ENCODE results near the gene XXYLT1.
A peak's percentile ranks its signal among the peaks of the same experiment; 100 is the strongest.

The XXYLT1 gene

GRCh38 chr3:195209847-195210265, 61.1 kb downstream of the XXYLT1 start:
- no peak overlapping the region for H3K4me3 ChIP-seq (ENCODE audit: low read depth, low read length)
- no peaks in the 10 kb centered on the region for H3K9me3 ChIP-seq (ENCODE audit: severe bottlenecking)
- DNase-seq = peak; percentile 55
- no peaks in the 10 kb centered on the region for H3K36me3 ChIP-seq
- H3K27ac ChIP-seq = peak overlapping the region; percentile 74
- H3K27me3 ChIP-seq (ENCODE audit: insufficient read depth, low read depth, severe bottlenecking) = no peaks in the 10 kb centered on the region
- TF ChIP-seq CTCF (IDR thresholded peaks at IDR 0.05; ENCODE audit: low read depth, low read length) = no peak

GRCh38 chr3:195209083-195209846, 61.7 kb downstream of the XXYLT1 start:
- no peak for TF ChIP-seq CTCF (IDR thresholded peaks at IDR 0.05; ENCODE audit: low read depth, low read length)
- H3K27ac ChIP-seq = peak overlapping the region; percentile 74

GRCh38 chr3:195208631-195209030, 62.3 kb downstream of the XXYLT1 start:
- no peak for TF ChIP-seq CTCF (IDR thresholded peaks at IDR 0.05; ENCODE audit: low read depth, low read length)
- Histone ChIP-seq H3K36me3 (no peaks in the 10 kb centered on the region), H3K27ac (no peak overlapping the region), H3K4me3 (ENCODE audit: low read depth, low read length) (no peak overlapping the region), H3K9me3 (ENCODE audit: severe bottlenecking) (no peaks in the 10 kb centered on the region), H3K27me3 (ENCODE audit: insufficient read depth, low read depth, severe bottlenecking) (no peaks in the 10 kb centered on the region)
- no peak for DNase-seq

More at GRCh38 chr3:195209083-195209846, 61.7 kb downstream of the XXYLT1 start:
- DNase-seq = no peak
- H3K4me3 ChIP-seq (ENCODE audit: low read depth, low read length) = no peak overlapping the region
- no peaks in the 10 kb centered on the region for H3K36me3 ChIP-seq
- no peaks in the 10 kb centered on the region for H3K9me3 ChIP-seq (ENCODE audit: severe bottlenecking)
- H3K27me3 ChIP-seq (ENCODE audit: insufficient read depth, low read depth, severe bottlenecking) = no peaks in the 10 kb centered on the region

- DNase-seq = no peak
- Histone ChIP-seq H3K9me3 (ENCODE audit: severe bottlenecking) (no peaks in the 10 kb centered on the region), H3K27me3 (ENCODE audit: insufficient read depth, low read depth, severe bottlenecking) (no peaks in the 10 kb centered on the region), H3K4me3 (ENCODE audit: low read depth, low read length) (no peak overlapping the region), H3K36me3 (no peaks in the 10 kb centered on the region), H3K27ac (no peak overlapping the region)
- TF ChIP-seq CTCF (IDR thresholded peaks at IDR 0.05; ENCODE audit: low read depth, low read length) = no peak
These were observed 62.8 kb downstream of the XXYLT1 start for GRCh38 chr3:195208183-195208582.

- Histone ChIP-seq H3K27ac (no peak overlapping the region), H3K36me3 (no peaks in the 10 kb centered on the region), H3K9me3 (ENCODE audit: severe bottlenecking) (no peaks in the 10 kb centered on the region), H3K4me3 (ENCODE audit: low read depth, low read length) (no peak overlapping the region), H3K27me3 (ENCODE audit: insufficient read depth, low read depth, severe bottlenecking) (no peaks in the 10 kb centered on the region)
- TF ChIP-seq CTCF (IDR thresholded peaks at IDR 0.05; ENCODE audit: low read depth, low read length) = no peak
- no peak for DNase-seq
These were observed 63.2 kb downstream of the XXYLT1 start for GRCh38 chr3:195207731-195208130.

GRCh38 chr3:195207056-195207455, 63.9 kb downstream of the XXYLT1 start:
- no peaks in the 10 kb centered on the region for H3K27me3 ChIP-seq (ENCODE audit: insufficient read depth, low read depth, severe bottlenecking)
- no peak for DNase-seq
- no peaks in the 10 kb centered on the region for H3K36me3 ChIP-seq
- no peak overlapping the region for H3K27ac ChIP-seq
- TF ChIP-seq CTCF (IDR thresholded peaks at IDR 0.05; ENCODE audit: low read depth, low read length) = no peak
- H3K9me3 ChIP-seq (ENCODE audit: severe bottlenecking) = no peaks in the 10 kb centered on the region
- no peak overlapping the region for H3K4me3 ChIP-seq (ENCODE audit: low read depth, low read length)
